Stimulated activated CD8-positive, alpha-beta memory T cell treated with anti-CD3 and anti-CD28 coated beads, Interleukin-2, amount 100 ng/mL, for 48 hours (primary cell): Measurements from ENCODE around the gene ITGA3.
"Not testable (repeated sequence)": the region's sequence is repeated elsewhere in the genome, so short reads cannot be mapped to it uniquely, and the experiment has no call there.

Experiments
- DNase-seq, 2 donors: peaks; one replicate each; pipeline ENCODE4 v3.0.0-alpha.2; 2020; ENCODE audit warnings: low read depth in 2 of 2

ITGA3 gene

DNA sequence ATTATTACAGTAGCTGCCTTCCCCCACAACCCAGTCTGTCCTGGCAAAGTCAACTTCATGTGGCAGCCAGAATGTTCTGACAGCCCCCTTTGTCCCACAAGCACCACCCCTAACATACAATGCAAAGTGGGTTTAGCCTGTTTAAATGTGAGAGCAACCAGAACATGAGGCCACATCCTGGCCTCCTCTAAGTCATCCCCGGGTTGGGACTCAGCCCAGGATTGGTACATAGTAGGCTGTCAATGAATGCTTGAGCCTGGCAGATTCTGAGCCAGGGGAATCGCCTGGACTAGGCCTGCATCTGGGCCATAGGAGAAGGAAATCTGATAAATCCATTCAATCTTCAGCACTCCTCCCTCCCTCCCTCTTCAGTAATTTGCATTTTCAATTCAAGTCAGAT, 4.3 kb upstream of the ITGA3 start:
- DNase-seq, result no peak

DNA sequence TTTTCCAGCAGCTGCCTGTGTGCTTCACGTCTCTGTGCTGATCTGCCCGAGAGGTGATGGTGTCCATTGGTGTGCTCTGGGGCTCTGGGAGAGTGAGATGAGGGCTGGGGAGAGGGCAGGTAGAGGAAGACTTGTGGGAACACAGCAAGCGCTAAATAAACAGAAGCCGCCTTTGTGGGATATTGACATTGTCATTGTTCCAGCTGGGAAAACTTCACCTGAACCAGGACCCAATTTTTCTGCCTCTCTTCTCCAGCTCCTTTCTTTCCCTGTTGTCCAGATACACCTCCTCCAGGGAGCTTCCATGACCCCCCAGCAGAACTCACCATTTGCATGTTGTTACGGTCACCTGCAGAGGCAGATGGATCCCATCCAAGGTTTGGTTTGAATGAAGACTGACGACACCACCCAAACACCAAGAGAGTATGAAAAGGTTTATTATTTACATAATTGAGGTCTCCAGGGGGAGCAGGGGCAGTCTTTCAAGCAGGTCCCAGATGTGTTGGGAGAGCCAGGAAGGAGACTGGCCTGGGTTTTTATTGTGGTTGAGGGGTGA, 3.6 kb upstream of the ITGA3 start:
- no peak for DNase-seq

DNA sequence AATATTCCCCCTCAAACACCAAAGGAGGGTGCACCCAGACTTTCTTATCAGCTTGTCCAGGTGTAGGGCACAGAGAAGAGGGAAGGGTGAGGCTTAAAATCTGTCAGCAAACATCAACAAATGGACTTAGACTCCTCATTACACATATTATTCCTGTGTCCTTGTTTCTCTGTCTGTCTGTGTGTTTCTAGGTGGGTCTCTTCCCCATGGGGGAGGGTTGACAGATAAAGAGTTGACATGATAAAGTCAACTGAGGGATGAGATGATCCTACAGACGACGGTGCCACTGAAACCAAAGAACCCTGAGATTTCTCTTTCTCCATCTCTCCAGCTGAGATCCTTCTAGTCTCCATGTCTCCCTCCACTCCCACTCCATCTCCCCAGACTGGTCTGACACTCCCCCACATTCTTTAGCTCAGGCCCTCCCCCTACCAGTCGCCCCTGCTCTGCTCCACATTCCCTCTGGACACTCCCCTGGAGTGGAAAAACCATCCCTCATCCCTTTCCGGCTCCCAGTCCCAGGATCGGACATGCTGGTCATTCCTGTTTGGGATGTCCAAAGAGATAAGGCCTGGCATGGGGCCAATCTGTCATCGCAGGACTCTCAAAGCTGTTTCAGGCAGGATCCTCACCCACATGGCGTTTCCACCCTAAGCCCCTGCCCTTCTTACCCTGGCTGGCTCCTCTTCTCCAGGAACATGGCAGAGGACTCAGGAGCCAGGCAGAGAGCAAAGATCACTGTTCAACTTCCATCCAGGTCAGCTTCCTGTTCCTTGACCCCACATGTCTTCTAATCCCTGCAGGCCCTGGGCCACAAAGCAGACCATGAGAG, 2.9 kb upstream of the ITGA3 start:
- DNase-seq, result no peak

DNA sequence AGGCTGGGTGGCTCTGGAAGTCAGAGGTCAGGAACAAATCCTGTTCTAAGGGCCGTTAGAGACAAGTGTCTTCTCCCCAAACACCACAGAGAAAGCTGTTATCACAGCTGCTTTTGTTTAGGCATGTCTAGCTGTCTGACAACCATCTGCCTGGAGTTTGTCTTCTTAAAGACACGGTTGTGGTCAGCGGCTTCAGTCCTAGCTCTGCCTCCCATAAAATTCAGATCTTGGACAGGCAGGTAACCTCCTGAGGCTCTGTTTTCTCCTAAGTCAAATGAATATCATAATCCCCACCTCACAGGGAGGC, 2.3 kb upstream of the ITGA3 start:
- DNase-seq, result no peak

DNA sequence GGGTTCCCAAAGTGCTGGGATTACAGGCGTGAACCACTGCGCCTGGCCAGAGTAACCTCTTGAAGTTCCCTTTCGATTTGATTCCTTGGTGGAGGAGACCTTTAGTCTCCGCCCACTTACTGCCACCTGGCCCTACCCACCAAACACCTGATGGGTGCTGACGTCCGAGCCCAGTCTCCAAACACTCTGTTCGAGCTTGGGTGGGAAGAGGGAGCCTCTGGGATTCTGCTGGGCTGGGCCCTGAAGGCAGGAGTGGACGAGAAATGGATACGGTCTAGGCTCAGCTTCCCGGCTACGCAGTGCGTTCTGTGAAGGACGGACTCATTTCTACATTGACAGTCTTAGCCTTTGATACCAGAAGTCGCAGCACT, 870 bp upstream of the ITGA3 start:
- no peak for DNase-seq

DNA sequence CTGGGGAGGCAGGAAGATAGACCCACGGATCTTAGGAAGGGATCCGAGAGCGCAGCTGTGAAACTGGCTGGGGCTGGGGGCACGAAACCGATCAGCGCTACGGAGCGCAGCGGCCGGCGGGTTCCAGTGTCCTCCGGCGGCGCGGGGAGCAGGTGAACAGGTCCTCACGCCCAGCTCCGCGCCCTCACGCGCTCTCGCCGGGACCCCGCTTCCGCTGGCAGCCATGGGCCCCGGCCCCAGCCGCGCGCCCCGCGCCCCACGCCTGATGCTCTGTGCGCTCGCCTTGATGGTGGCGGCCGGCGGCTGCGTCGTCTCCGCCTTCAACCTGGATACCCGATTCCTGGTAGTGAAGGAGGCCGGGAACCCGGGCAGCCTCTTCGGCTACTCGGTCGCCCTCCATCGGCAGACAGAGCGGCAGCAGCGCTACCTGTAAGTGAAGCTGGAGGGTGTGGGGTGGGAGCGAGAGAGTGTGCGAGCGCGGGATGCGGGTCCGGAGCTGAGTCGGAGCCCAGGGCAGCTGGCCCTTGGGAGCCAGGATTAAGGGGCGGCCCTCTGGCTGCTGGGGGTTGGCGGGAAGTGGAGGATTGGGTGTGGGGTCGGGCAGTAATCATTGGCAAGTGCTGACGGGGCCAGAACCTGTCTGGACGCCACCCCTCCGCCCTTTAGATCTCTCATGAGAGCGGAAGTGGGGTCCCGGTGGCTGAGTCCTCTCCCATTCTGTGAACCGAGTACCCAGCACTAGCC, 479 bp downstream of the ITGA3 start:
- DNase-seq, result peak; percentile 42 to 60

DNA sequence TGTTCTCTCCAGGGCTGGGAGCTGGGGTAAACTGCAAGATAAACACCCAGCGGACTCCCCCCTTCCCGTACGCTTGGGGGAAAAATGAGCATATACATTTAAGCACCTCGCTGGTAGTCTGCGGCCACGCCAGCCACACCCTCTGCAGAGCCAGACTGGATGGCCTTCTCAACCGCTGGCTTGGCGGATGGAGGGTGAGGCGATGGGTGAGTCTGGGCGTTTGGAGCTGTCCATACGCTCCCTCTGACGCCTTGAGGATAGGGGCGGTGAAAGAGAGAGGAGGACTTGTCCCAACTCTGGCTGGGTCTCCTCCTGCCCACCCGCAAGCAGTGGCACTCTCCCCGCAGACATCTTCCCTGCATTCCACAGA, 1.0 kb downstream of the ITGA3 start:
- DNase-seq, result no peak

DNA sequence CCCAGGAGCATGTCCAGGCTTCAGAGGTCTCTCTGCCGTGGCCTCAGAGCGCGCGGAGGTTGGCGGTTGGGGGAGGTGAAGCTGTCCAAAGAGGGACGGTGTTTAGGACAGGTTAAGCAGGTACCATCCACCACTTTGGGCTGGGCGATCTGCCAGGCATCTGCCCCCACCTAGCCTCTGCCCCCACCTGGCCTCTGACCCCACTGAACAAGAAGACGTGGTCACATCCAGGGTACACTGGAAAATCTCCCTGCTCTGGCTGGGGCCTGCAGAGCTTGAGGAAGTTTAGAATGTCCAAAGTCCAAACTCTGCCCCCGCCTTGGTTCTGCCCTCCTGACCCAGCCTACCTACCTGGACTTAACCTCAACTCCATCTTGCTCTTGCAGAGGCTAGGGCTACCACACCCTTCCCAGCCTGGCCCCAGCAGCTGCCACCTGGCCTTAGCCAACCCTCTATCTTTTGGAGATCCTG, 1.6 kb downstream of the ITGA3 start:
- DNase-seq, result no peak

DNA sequence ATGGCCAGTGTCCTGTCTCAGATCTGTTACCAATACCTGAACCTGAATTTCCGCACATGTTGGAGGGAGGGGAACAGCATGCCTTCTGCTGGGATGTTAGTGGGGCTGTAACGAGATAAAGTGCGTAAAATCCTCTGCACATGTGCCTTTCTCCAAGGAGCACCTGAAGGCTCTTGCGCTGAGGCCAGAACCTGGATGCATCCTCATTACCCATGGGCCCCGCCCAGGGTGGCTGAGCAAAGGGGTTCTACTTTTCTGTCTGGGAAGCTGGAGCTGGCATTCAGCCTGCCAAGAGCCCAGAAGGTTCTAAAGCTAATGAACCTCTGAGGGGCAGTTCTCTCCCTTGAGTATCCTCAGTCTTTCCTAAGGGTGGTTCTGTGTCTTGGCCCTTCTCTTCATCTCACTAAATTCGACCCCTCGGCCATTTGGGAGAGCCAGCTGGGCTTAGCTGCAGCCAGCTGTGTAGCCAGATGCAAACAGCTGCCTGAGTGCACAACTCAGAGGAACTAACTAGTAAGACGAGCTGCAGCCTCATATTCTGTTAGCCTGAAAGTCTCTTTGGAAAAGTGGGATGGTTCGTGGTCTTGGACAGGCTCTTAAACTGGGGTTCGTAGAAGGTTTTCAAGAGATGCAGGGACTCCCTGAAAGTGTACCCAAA, 2.5 kb downstream of the ITGA3 start:
- no peak for DNase-seq

DNA sequence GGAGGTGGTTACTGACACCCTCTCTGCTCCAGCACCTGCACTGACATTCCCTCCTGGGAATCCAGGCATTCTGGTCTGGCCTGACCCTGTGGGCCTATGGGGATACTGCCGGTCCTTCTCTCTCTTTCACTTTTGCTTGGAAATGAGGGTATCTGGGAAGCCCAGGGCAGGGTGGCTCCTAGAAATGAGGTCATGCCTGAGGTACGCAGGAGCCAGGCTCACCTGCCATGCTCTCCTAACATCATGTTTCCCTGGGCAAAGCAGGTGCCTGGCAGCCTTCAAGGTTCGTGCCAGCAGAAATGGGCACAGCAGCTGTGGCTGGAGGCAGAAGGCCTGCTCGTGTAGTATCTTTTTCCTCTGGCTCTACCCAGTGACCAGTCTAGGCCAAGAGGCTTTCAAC, 3.3 kb downstream of the ITGA3 start:
- DNase-seq, result no peak

DNA sequence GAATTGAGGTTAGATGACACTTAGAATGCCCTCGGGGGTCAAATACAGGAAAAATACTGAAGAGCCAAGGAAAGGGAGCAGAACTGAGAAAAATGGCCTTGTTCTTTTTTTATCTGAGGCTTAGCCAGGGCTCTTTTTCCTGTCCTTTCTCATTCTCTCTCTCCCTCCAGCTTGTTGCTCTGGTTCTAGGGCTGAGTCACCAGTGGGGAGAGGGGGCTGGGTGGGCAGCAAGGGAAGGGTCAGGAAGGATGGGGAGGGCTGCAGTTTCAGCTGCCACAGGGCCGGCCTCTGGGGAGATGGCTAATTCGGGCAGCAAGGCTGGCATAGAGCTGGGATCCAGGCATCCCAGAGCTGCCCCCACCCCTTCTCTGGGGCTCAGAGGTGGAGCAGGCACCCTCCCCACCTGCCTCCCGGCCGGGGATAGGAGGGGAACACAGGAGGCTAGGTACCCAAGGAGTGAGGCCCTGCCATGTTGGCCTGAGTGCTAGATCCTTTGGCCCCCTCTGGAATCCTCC, 3.9 kb downstream of the ITGA3 start:
- no peak for DNase-seq

DNA sequence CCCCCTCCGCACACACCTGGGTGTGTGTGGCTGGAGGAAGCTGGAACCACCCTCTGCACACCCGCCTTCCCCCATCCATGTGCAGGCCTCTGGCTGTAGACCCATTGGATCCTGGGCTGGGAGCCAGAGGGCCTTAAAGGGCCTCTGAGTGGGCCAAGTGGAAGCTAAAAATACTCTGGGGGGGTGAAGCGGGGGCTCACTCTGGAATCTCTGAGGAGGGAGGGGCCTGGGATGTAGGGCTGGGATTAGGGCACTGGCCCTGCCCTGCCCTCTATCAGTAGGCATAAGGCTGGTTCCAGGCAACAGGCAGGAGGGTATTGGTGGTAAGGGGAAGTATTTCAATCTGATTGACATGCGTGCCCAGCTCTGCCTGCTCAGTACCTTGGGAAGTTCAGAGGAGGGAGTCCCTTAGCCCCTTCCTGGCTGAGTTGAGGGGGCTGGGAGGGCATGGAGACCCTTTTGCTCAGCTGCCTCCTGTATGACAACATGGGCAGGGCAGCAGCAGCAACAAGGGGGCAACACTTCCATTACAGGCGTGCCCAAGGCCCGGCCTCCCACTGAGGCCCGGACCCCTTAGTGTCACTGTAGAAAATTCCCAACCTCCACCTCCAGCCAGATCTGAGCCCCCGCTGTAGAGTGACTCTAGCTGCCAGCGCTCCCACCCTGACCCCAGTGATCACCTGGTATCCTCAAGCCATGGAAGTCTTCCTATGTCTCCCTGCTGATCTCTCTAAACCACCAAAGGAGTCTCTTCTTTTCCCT, 5.2 kb downstream of the ITGA3 start:
- DNase-seq, result no peak

DNA sequence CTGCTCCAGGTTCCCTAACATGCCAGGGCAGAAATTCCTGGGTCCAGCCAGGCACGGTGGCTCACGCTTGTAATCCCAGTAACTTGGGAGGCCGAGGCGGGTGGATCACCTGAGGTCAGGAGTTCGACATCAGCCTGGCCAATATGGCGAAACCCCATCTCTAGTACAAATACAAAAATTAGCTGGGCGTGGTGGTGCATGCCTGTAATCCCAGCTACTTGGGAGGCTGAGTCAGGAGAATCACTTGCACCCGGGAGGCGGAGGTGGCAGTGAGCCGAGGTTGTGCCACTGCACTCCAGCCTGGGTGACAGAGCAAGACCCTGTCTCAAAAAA, 5.8 kb downstream of the ITGA3 start:
- DNase-seq, result not testable (repeated sequence)

DNA sequence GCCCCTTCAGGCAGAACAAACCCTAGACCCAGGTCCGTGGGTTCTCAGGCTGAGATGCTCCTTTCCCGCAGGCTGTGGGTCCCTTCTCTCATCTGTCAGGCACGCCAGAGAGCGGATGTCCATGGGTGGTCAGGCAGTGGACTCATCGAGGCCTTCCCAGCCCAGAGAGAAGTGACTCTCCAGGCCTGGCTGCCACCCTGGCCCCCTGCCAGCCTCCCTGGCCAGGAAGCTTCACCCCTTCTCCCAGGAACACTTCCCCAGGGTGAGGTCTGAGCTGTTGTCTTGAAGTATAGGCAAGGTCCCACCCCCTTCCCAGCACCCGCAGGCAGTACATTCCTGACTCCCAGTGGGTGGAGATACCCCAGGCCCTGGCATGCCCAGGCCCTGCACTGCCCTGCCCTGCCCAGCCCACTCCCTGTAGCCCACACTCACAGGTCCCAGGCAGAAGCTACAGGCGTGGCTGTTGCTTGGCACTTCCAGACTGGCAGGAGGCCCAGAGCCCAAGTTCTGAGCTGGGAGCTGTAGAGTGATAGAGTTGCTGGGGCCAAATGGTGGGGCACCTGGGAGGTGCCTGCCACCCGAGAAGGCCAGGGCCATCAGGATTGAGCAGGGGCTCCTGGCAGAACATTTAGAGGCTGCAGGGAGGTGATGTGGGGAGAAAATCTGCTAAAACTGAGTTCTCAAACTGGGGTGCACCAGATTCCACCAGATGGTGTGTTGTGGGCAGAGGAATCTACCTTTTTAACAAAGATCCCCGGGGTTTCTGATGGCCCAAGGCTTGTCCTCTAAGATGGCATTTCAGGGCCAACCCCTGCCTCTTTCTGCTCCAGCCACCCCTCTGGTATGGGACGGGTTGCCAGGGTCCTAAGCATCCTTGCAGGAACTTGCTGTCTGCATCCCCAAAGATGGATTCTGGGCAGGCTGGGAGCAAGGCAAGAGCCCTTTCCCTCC, 6.7 kb downstream of the ITGA3 start:
- DNase-seq, result no peak

DNA sequence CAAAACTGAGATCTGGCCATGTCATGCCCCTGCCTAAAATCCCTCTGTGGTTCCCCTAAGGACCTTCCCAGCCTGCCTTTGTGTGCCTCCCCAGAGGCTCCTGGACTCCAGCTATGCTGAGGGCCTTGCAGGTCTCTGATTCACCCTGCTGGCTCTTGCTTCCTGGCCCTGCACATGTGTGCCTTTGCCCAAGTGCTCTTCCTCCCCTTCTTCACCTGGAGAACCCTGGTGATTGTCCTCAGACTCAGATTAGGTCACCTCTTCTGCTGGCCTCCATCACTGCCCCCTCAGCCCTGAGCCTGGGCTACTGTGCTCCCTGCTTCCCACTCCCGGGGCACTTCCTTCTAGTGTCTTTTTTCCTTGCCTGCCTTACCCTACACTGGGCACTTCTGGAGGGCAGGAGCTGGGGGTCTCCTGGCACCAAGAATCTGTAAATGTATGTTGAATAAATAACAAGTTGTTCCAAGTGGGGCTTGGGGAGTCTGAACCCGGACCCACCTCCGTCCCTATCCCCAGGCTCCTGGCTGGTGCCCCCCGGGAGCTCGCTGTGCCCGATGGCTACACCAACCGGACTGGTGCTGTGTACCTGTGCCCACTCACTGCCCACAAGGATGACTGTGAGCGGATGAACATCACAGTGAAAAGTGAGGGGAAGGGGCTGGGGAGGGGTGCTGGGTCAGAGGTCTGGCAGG, 7.8 kb downstream of the ITGA3 start:
- DNase-seq, result no peak

DNA sequence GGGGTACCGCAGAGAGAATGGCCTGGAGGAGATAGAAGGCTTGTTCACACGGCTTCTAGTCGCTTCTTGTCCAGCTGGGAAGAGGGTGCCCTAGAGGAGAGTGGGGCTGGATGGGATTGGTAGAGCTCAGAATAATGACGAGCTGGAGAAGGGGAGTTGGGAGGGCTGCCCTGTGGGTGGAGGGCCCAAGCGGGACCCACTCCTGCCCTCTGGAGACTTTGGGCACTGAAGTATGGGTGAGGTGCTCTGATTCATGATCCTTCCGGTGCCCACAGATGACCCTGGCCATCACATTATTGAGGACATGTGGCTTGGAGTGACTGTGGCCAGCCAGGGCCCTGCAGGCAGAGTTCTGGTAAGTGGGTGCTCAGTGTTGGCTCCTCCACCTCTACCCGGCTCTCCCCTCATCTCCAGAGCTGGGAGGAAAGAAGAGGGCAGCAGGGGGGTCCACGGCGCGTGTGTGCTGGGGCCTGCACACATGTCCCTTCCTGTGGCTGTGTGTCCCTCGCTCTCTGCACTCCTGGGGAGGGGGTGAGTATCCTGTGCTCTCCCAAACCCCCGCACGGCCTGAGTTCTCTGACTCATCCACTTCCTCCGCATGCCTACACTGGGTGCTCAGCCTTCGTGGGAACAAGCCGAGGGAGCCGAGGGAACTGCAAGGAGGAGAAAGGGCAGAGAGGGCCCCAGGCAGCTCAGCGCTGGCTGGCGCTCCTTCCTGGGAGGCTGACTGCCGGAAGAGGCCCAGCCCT, 8.5 kb downstream of the ITGA3 start:
- no peak for DNase-seq

DNA sequence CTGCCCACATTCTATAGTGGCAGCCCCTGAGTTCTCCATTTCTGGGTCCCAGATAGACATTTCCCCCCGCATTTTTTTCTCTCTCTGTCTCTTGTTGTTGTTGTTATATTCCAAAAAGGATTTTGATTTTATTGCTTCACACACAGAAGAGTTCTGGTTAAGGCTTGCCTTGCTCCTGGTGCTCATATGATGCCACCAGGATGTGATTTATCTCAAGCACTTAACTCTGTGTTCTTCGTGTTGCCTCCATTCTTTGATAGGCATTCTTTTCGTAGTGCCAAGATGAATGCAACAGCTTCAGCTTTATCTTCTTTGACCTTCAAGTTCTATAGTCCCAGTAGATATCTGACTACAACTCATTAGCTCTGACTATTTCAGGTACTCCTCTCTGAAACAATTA, 9.1 kb downstream of the ITGA3 start:
- DNase-seq, result no peak

DNA sequence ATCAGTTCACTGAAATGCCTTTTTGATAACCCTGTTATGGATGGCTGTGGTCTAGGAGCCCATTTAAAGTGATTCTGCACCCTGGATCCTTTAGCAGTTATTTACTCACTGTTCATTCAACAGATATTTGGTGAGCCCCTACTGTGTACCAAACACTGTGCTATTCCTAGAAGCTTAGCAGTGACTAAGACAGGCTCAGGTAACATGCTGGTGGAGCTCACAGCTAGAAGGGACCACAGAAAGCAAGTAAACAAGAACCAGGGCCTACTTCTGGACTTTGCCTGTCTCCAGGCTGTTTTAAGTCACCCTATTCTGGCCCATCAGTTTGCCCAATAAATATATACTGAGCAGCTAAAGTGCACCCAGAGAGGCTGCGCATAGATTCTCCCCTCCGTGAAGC, 11.1 kb downstream of the ITGA3 start:
- no peak for DNase-seq

DNA sequence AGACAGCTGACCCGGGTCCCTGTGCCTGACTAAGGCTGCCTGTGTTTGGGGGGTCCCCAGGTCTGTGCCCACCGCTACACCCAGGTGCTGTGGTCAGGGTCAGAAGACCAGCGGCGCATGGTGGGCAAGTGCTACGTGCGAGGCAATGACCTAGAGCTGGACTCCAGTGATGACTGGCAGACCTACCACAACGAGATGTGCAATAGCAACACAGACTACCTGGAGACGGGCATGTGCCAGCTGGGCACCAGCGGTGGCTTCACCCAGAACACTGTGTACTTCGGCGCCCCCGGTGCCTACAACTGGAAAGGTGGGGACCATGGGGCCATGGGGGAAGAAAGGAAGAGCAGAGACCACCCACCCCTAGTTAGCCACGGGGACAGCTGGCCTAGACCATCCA, 12.1 kb downstream of the ITGA3 start:
- no peak for DNase-seq
